ENCODE measurements around the gene HMGB1.

GRCh38 chr13:30410705-30411125 lies 55.0 kb downstream of the HMGB1 start:
- TF ChIP-seq POLR2A (IDR thresholded peaks at IDR 0.05), result no peak
- no peak for TF ChIP-seq CTCF (IDR thresholded peaks at IDR 0.05)
- TF ChIP-seq EP300 (IDR thresholded peaks at IDR 0.05), result no peak

Measured in suprapubic skin (tissue), 3 donors.